H1 (cell line): Measurements from ENCODE around the gene THAP12. TPM values are rescaled to one million over a fixed set of nuclear protein-coding genes. Genes with fewer than 3 reads are reported as not detected.

Experiments
- CTCF ChIA-PET: fragments of 300-600 bp; sonication (Branson Sonifier 250); formaldehyde crosslinking; loops from one replicate; lab custom pipeline; 2021; ENCODE audit not compliant: partially characterized antibody; lab: Charles Lee
- POLR2A ChIA-PET: fragments of 300-600 bp; sonication (Branson Sonifier 250); formaldehyde crosslinking; loops from one replicate; lab custom pipeline; 2021; ENCODE audit warnings: inconsistent platforms; ENCODE audit not compliant: partially characterized antibody; lab: Charles Lee
- DNase-seq, 2 experiments: peaks; one replicate each; pipeline versions ENCODE4 v3.0.0 to v3.0.0-alpha.2; 2010 to 2022; ENCODE audit warnings: low spot score in 2 of 2, low read depth in 1 of 2, mixed read lengths in 1 of 2
- FAIRE-seq: peaks from 2 replicates; lab custom pipeline; 2011; peaks lifted over from hg19 to GRCh38; lab: Jason Lieb, UNC
- H2AFZ ChIP-seq: 2 replicates; pipeline ENCODE4 v1.8.1; 2012; ENCODE audit warnings: low read length, inconsistent platforms
- H2AK5ac ChIP-seq: 2 replicates; pipeline ENCODE4 v1.6.1; 2013; ENCODE audit warnings: low read depth, low read length
- H2BK120ac ChIP-seq: replicated peaks from 2 replicates; pipeline ENCODE3; 2013; ENCODE audit warnings: low read depth, low read length, inconsistent platforms
- H2BK12ac ChIP-seq: 2 replicates; pipeline ENCODE4 v1.6.1; 2013; ENCODE audit warnings: low read depth, low read length
- H2BK15ac ChIP-seq: 2 replicates; pipeline ENCODE4 v1.6.1; 2013; ENCODE audit warnings: low read length
- H2BK20ac ChIP-seq: 2 replicates; pipeline ENCODE4 v1.6.1; 2013; ENCODE audit warnings: low read length
- H2BK5ac ChIP-seq: 2 replicates; pipeline ENCODE4 v1.6.1; 2013; ENCODE audit warnings: low read depth, low read length
- H3K14ac ChIP-seq: 2 replicates; pipeline ENCODE4 v1.6.1; 2013; ENCODE audit warnings: inconsistent platforms; ENCODE audit not compliant: insufficient read length
- H3K18ac ChIP-seq: 2 replicates; pipeline ENCODE4 v1.6.1; 2013; ENCODE audit warnings: low read length; ENCODE audit errors: extremely low read depth
- H3K23ac ChIP-seq: 2 replicates; pipeline ENCODE4 v1.6.1; 2013; ENCODE audit warnings: inconsistent platforms; ENCODE audit not compliant: insufficient read length
- H3K23me2 ChIP-seq: 2 replicates; pipeline ENCODE4 v1.6.1; 2013; ENCODE audit warnings: low read depth, low read length
- H3K27ac ChIP-seq: 2 replicates; pipeline ENCODE4 v1.6.1; 2011; ENCODE audit warnings: low read depth, low read length, inconsistent platforms
- H3K27me3 ChIP-seq, 4 experiments: replicated peaks in 1 of 4; 1 replicate in 1 of 4; 2 replicates in 3 of 4; pipeline versions ENCODE4 v1.6.1 to v1.8.1; 2011 to 2013; ENCODE audit warnings: low read length in 3 of 4, mild to moderate bottlenecking in 3 of 4, inconsistent platforms in 2 of 4, mixed read lengths in 2 of 4, moderate library complexity in 1 of 4; ENCODE audit not compliant: control insufficient read depth in 3 of 4, insufficient read depth in 3 of 4; ENCODE audit errors: extremely low read depth in 1 of 4
- H3K36me3 ChIP-seq, 4 experiments: 2 replicates each; pipeline versions ENCODE4 v1.6.1 to v1.8.1; 2011 to 2013; ENCODE audit warnings: mild to moderate bottlenecking in 4 of 4, low read length in 3 of 4, moderate library complexity in 2 of 4, control low read depth in 1 of 4, inconsistent platforms in 1 of 4; ENCODE audit not compliant: insufficient read depth in 4 of 4, control insufficient read depth in 2 of 4
- H3K4ac ChIP-seq: replicated peaks from 2 replicates; pipeline ENCODE3; 2013; ENCODE audit warnings: low read length, low read depth, mixed read lengths, inconsistent platforms; ENCODE audit not compliant: insufficient read length
- H3K4me1 ChIP-seq, 4 experiments: replicated peaks in 1 of 4; 1 replicate in 1 of 4; 2 replicates in 3 of 4; pipeline versions ENCODE4 v1.6.1 to v1.8.1; 2011 to 2013; ENCODE audit warnings: low read length in 3 of 4, inconsistent platforms in 2 of 4, mixed read lengths in 1 of 4; ENCODE audit not compliant: insufficient read depth in 4 of 4, control insufficient read depth in 3 of 4
- H3K4me2 ChIP-seq, 2 experiments: 2 replicates each; pipeline versions ENCODE4 v1.6.1 to v1.8.1; 2011 to 2013; ENCODE audit warnings: low read depth in 2 of 2, low read length in 2 of 2, control low read depth in 1 of 2, inconsistent platforms in 1 of 2, mild to moderate bottlenecking in 1 of 2; ENCODE audit not compliant: insufficient read depth in 1 of 2
- H3K4me3 ChIP-seq, 4 experiments: fragments of 200-600, 300-600 bp in 1 of 4; sonication (generic), shearing (Covaris generic), sonication (Bioruptor Twin) in 1 of 4; 2 replicates each; pipeline versions ENCODE4 v1.5.1 to v1.8.1; 2011 to 2016; ENCODE audit warnings: low read length in 4 of 4, low read depth in 3 of 4, control low read depth in 2 of 4, inconsistent platforms in 2 of 4, mild to moderate bottlenecking in 2 of 4, mixed read lengths in 1 of 4, moderate library complexity in 1 of 4; ENCODE audit not compliant: insufficient read depth in 2 of 4; ENCODE audit errors: extremely low read depth in 1 of 4
- H3K56ac ChIP-seq: replicated peaks from 2 replicates; pipeline ENCODE3; 2013; ENCODE audit warnings: low read depth, mild to moderate bottlenecking, mixed read lengths, low read length, inconsistent platforms; ENCODE audit not compliant: insufficient read length
- H3K79me1 ChIP-seq: 2 replicates; pipeline ENCODE4 v1.6.1; 2013; ENCODE audit warnings: low read depth, low read length, control low read depth
- H3K79me2 ChIP-seq, 2 experiments: 2 replicates each; pipeline versions ENCODE4 v1.6.1 to v1.8.1; 2012 to 2013; ENCODE audit warnings: low read length in 2 of 2, mild to moderate bottlenecking in 2 of 2, inconsistent platforms in 1 of 2; ENCODE audit not compliant: insufficient read depth in 2 of 2, control insufficient read depth in 1 of 2
- H3K9ac ChIP-seq, 4 experiments: replicated peaks in 1 of 4; 1 replicate in 1 of 4; 2 replicates in 3 of 4; pipeline versions ENCODE4 v1.6.1 to v1.8.1; 2011 to 2013; ENCODE audit warnings: low read depth in 3 of 4, low read length in 3 of 4, control low read depth in 2 of 4, mild to moderate bottlenecking in 2 of 4, moderate library complexity in 2 of 4, inconsistent platforms in 1 of 4; ENCODE audit errors: extremely low read depth in 1 of 4
- H3K9me3 ChIP-seq, 2 experiments: 2 replicates each; pipeline versions ENCODE4 v1.6.1 to v1.8.1; 2012 to 2013; ENCODE audit warnings: mild to moderate bottlenecking in 2 of 2, moderate library complexity in 2 of 2, control low read depth in 1 of 2, inconsistent platforms in 1 of 2, low read depth in 1 of 2, low read length in 1 of 2, mixed read lengths in 1 of 2; ENCODE audit not compliant: insufficient read depth in 2 of 2
- H4K20me1 ChIP-seq, 2 experiments: replicated peaks in 1 of 2; 2 replicates each; pipeline versions ENCODE3 to v1.8.1; 2011 to 2013; ENCODE audit warnings: inconsistent platforms in 2 of 2, low read length in 2 of 2, mild to moderate bottlenecking in 1 of 2; ENCODE audit not compliant: insufficient read depth in 2 of 2, control insufficient read depth in 1 of 2
- H4K5ac ChIP-seq: 2 replicates; pipeline ENCODE4 v1.6.1; 2013; ENCODE audit warnings: low read length, low read depth, mixed read lengths, inconsistent platforms; ENCODE audit not compliant: insufficient read length
- H4K8ac ChIP-seq: 2 replicates; pipeline ENCODE4 v1.8.0; 2013; ENCODE audit warnings: mild to moderate bottlenecking, moderate library complexity, low read length, inconsistent platforms; ENCODE audit not compliant: insufficient read depth; ENCODE audit errors: extremely low read depth
- H4K91ac ChIP-seq: replicated peaks from 2 replicates; pipeline ENCODE3; 2013; ENCODE audit warnings: low read length, mixed read lengths, inconsistent platforms; ENCODE audit not compliant: insufficient read length
- BCL11A ChIP-seq, 2 experiments: IDR thresholded peaks; one replicate each; pipeline ENCODE4 v1.6.1; 2011; ENCODE audit warnings: low read depth in 2 of 2, low read length in 2 of 2, mild to moderate bottlenecking in 2 of 2
- BRCA1 ChIP-seq: IDR thresholded peaks from 2 replicates; pipeline ENCODE4 v1.6.1; 2012; ENCODE audit warnings: low read depth, low read length, improper control_type of control experiment
- GABPA ChIP-seq: IDR thresholded peaks from 2 replicates; pipeline ENCODE4 v1.6.1; 2011; ENCODE audit warnings: mild to moderate bottlenecking, low read length, moderate library complexity, borderline replicate concordance; ENCODE audit not compliant: insufficient read depth
- JUND ChIP-seq: IDR thresholded peaks from 2 replicates; pipeline ENCODE4 v1.6.1; 2011; ENCODE audit warnings: mild to moderate bottlenecking, improper control_type of control experiment, low read length
- MAFK ChIP-seq: IDR thresholded peaks from 2 replicates; pipeline ENCODE4 v1.6.1; 2012; ENCODE audit warnings: low read depth, mild to moderate bottlenecking, improper control_type of control experiment, low read length
- TAF7 ChIP-seq: optimal IDR thresholded peaks from 2 replicates; pipeline ENCODE3; 2011; ENCODE audit warnings: low read depth, mild to moderate bottlenecking, inconsistent platforms, low read length, moderate library complexity, borderline replicate concordance
- WGBS, 2 experiments: shearing (Covaris generic) in 1 of 2; methylation state at CpG; one replicate each; pipeline versions ENCODE4 v1.1.6 to v1.1.7; 2013 to 2015; ENCODE audit warnings: low lambda C conversion rate in 2 of 2, mixed read lengths in 2 of 2, inconsistent platforms in 1 of 2, low coverage in 1 of 2, missing lambda C conversion rate in 1 of 2; ENCODE audit not compliant: insufficient replicate concordance in 2 of 2, insufficient coverage in 1 of 2, insufficient read length in 1 of 2; ENCODE audit errors: extremely low coverage in 1 of 2, missing lambda C conversion rate in 1 of 2; 5-methylcytosine and 5-hydroxymethylcytosine counted together
- polyA plus RNA-seq, 7 experiments: library from polyadenylated mRNA; depleted of rRNA in 3 of 7; stranded (reverse) in 5 of 7; unstranded in 2 of 7; fragments of >200 nt in 5 of 7; fragments of 200-250 nt in 2 of 7; gene quantifications; 1 replicate in 5 of 7; 2 replicates in 1 of 7; 4 replicates in 1 of 7; pipeline versions ENCODE4 v1.2.1 to v1.2.3, GENCODE V29; 2011 to 2013; ENCODE audit warnings: missing spikeins in 2 of 7, mixed read lengths in 2 of 7
- total RNA-seq: library from RNA; stranded (reverse); fragmentation: NEBNext Ultra II Directional; extraction: Animal tissue kit (Norgen Biotek cat#: 25700); gene quantifications from 2 replicates; pipeline ENCODE4 v1.2.1, GENCODE V29; 2021

The THAP12 gene
- total and polyA plus RNA-seq, 2 of the 8 experiments (the other 6 are each of a cell fraction or from before 2014, with no cell fraction given): 12.0 to 39.9 TPM

DNA sequence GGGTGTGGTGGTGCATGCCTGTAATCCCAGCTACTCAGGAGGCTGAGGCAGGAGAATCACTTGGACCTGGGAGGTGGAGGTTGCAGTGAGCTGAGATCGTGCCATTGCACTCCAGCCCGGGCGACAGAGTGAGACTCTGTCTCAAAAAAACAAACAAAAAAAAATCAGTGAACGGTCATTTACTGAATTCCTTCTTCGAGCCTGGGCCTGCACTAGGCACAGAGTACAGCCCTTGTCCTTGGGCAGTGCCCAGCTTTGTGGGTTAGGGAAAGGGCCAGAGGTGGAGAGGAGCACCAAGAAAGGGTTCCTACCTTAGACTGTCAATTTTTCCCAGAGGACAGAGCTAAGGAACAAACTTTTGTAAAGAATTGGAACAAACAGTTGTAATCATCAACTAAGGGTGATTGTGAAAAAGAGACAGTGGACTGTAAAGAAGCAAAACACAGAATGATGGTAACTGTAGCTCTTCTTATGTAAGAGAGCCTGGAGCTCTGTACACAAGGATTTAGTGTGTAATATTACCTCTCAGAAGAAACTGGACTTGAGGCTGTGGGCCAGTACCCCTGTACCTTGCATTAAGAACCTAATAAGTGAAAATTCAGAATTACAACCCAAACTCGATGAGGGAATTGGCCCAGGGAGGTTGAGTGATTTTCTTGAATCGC is 11.0 kb upstream of the THAP12 start:
- Histone ChIP-seq H3K9ac (no peak overlapping the region), H3K27ac (no peak overlapping the region), H3K18ac (no peak overlapping the region), H2BK12ac (no peak overlapping the region), H2BK20ac (no peak overlapping the region), H4K20me1 (peaks cover 0 to 1% of the 10 kb centered on the region in 2 experiments), H3K27me3 (no peaks in the 10 kb centered on the region), H2BK5ac (no peak overlapping the region), H2BK15ac (no peak overlapping the region), H2BK120ac (no peak overlapping the region), H2AFZ (no peak overlapping the region), H3K4me3 (no peak overlapping the region), H3K23ac (no peak overlapping the region), H3K4me2 (no peak overlapping the region), H2AK5ac (no peak overlapping the region), H3K56ac (no peak overlapping the region), H3K9me3 (no peaks in the 10 kb centered on the region), H3K23me2 (no peaks in the 10 kb centered on the region), H4K5ac (no peak overlapping the region), H4K8ac (no peak overlapping the region), H4K91ac (no peak overlapping the region), H3K4me1 (no peaks in the 10 kb centered on the region), H3K79me2 (no peaks in the 10 kb centered on the region), H3K4ac (no peak overlapping the region), H3K36me3 (no peaks in the 10 kb centered on the region), H3K79me1 (no peaks in the 10 kb centered on the region), H3K14ac (no peak overlapping the region)
- ChIA-PET CTCF (interaction anchor here (0.6 to 1.4 kb wide), 5 partner anchors 8 to 64 kb away, joined by 3 to 6 read pairs (median 4); no protein-coding TSS in a partner anchor), POLR2A (interaction anchor here (1.0 to 1.7 kb wide), 3 partner anchors 10 to 51 kb away, joined by 3 to 6 read pairs (median 5); no protein-coding TSS in a partner anchor)
- DNase-seq (no peak), FAIRE-seq (no peak)
- 86% methylated on average over 7 of the region's 7 CpGs; no CpG with 5 or more reads in 1 of the 2 experiments for WGBS, 2 experiments
- no peak for TF ChIP-seq TAF7
- TF ChIP-seq BCL11A (IDR thresholded peaks at IDR 0.05; ENCODE audit: low read depth in 2 of 2, low read length in 2 of 2): no peak
- TF ChIP-seq GABPA: no peak
- TF ChIP-seq BRCA1: no peak
- TF ChIP-seq MAFK: no peak
- no peak for TF ChIP-seq JUND
